Panc1 (cell line): ENCODE results near the gene BRD9. TPM values are rescaled to one million over a fixed set of nuclear protein-coding genes. Genes with fewer than 3 reads are reported as not detected.

Source experiments
- ATAC-seq: fragments of 200-7000 bp; cut with Tn5 transposase; 2 replicates; pipeline ENCODE4 v1.9.1; 2020; ENCODE audit warnings: mild to moderate bottlenecking, moderate library complexity
- BruUV-seq: library from RNA; stranded (reverse); fragments of 400-500 nt; replicated peaks from 2 replicates; lab custom pipeline; 2021; lab: Mats Ljungman, UMichigan
- CTCF ChIA-PET: fragments of 300-600 bp; sonication (Branson Sonifier 250); formaldehyde crosslinking; loops from one replicate; lab custom pipeline; 2022; ENCODE audit warnings: antibody characterized with exemption; lab: Charles Lee
- POLR2A ChIA-PET: fragments of 300-600 bp; sonication (Branson Sonifier 250); formaldehyde crosslinking; loops from one replicate; lab custom pipeline; 2022; ENCODE audit warnings: antibody characterized with exemption; lab: Charles Lee
- DNase-seq: peaks from one replicate; pipeline ENCODE4 v3.0.0-alpha.2; 2010; ENCODE audit warnings: low read depth, low spot score
- H3K27ac ChIP-seq: 2 replicates; pipeline ENCODE4 v1.5.1; 2011; ENCODE audit warnings: mild to moderate bottlenecking, low read length, inconsistent platforms
- H3K27me3 ChIP-seq: fragments of 200-500 bp; sonication (Bioruptor generic); 2 replicates; pipeline ENCODE4 v1.6.0; 2014; ENCODE audit warnings: low read length, inconsistent platforms; ENCODE audit not compliant: control insufficient read depth, insufficient read depth
- H3K36me3 ChIP-seq: fragments of 200-500 bp; sonication (Bioruptor generic); 2 replicates; pipeline ENCODE4 v1.5.1; 2014; ENCODE audit warnings: inconsistent platforms, mild to moderate bottlenecking, low read length, moderate library complexity; ENCODE audit not compliant: control insufficient read depth, insufficient read depth
- H3K4me1 ChIP-seq: 2 replicates; pipeline ENCODE4 v1.5.1; 2011; ENCODE audit warnings: inconsistent platforms, mild to moderate bottlenecking, low read length, moderate library complexity; ENCODE audit not compliant: control insufficient read depth, insufficient read depth
- H3K4me3 ChIP-seq, 2 experiments: 2 replicates each; pipeline ENCODE4 v1.5.1; 2011 to 2012; ENCODE audit warnings: low read depth in 2 of 2, low read length in 2 of 2, mild to moderate bottlenecking in 2 of 2, inconsistent platforms in 1 of 2, moderate library complexity in 1 of 2
- H3K9me3 ChIP-seq: fragments of 200-500 bp; sonication (Bioruptor generic); 2 replicates; pipeline ENCODE4 v1.5.1; 2014; ENCODE audit warnings: low read depth, mild to moderate bottlenecking, inconsistent platforms, low read length, moderate library complexity; ENCODE audit not compliant: control insufficient read depth, insufficient read depth
- CTCF ChIP-seq: fragments of 450-650 bp; IDR thresholded peaks from 2 replicates; pipeline ENCODE4 v1.5.1; 2017; ENCODE audit warnings: mild to moderate bottlenecking
- POLR2AphosphoS5 ChIP-seq: IDR thresholded peaks from 2 replicates; pipeline ENCODE4 v1.6.1; 2012; ENCODE audit warnings: mild to moderate bottlenecking, low read depth, low read length, moderate library complexity
- REST ChIP-seq, 2 experiments: IDR thresholded peaks; 2 replicates each; pipeline ENCODE4 v1.6.1; 2011 to 2012; ENCODE audit warnings: low read depth in 2 of 2, control low read depth in 1 of 2, low read length in 1 of 2, mild to moderate bottlenecking in 1 of 2, moderate library complexity in 1 of 2; ENCODE audit not compliant: insufficient read depth in 1 of 2
- SIN3A ChIP-seq: IDR thresholded peaks from 2 replicates; pipeline ENCODE4 v1.6.1; 2012; ENCODE audit warnings: low read depth, mild to moderate bottlenecking, low read length, moderate library complexity, borderline replicate concordance; ENCODE audit not compliant: insufficient read depth
- TCF7L2 ChIP-seq: IDR thresholded peaks from 2 replicates; pipeline ENCODE4 v1.6.1; 2011; ENCODE audit warnings: mild to moderate bottlenecking, low read depth, low read length, inconsistent platforms
- in situ Hi-C: cut with HindIII; loops from 2 replicates; pipeline ENCODE4 v1.10.0; 2016; ENCODE audit warnings: low sequenced_read_pairs, low pct_unique_long_range_greater_than_20kb
- intact Hi-C: fragments of 100-400 bp; cut with micrococcal nuclease; formaldehyde crosslinking; loops from one replicate; pipeline ENCODE4 v1.10.0; 2022; ENCODE audit not compliant: unreplicated experiment
- total RNA-seq: library from RNA; stranded (reverse); gene quantifications from one replicate; pipeline ENCODE4 v1.2.1, GENCODE V29; 2021; ENCODE audit not compliant: unreplicated experiment

BRD9 gene
- total RNA-seq, 1 experiment from 2014 or later, result 64.3 TPM

GRCh38 chr5:867300-867870, 25.2 kb downstream of the BRD9 start:
- no peak overlapping the region for H3K4me3 ChIP-seq
- DNase-seq (no peak), ATAC-seq (no peak)
- no peak overlapping the region for H3K27ac ChIP-seq
- no peaks in the 10 kb centered on the region for H3K9me3 ChIP-seq
- H3K36me3 ChIP-seq, result peaks cover 29% of the 10 kb centered on the region
- in situ Hi-C loops (no loop called here), intact Hi-C loops (no loop called here)
- no peaks in the 10 kb centered on the region for H3K4me1 ChIP-seq
- ChIA-PET POLR2A (no interaction called here), CTCF (no interaction called here)
- BruUV-seq, result TSS peak; percentile 15
- TF ChIP-seq CTCF (no peak), SIN3A (no peak), POLR2AphosphoS5 (no peak), TCF7L2 (no peak), REST (IDR thresholded peaks at IDR 0.05; ENCODE audit: insufficient read depth in 1 of 2, low read depth in 2 of 2, low read length in 1 of 2) (no peak)
- no peaks in the 10 kb centered on the region for H3K27me3 ChIP-seq

- intact Hi-C loops (no loop called here), in situ Hi-C loops (no loop called here)
- Histone ChIP-seq H3K4me3 (no peak overlapping the region), H3K4me1 (no peaks in the 10 kb centered on the region), H3K27me3 (no peaks in the 10 kb centered on the region), H3K36me3 (peaks cover 21% of the 10 kb centered on the region), H3K9me3 (no peaks in the 10 kb centered on the region), H3K27ac (no peak overlapping the region)
- CTCF ChIA-PET, result no interaction called here
- ATAC-seq (no peak), DNase-seq (no peak)
- BruUV-seq, result no TSS peak
- TF ChIP-seq SIN3A (no peak), REST (IDR thresholded peaks at IDR 0.05; ENCODE audit: insufficient read depth in 1 of 2, low read depth in 2 of 2, low read length in 1 of 2) (no peak), TCF7L2 (no peak)
- POLR2A ChIA-PET, result no interaction called here
Measured at GRCh38 chr5:865771-866170, 26.8 kb downstream of the BRD9 start.
